DND-41 (cell line): ENCODE data around the gene CPLX1.

Experiments used
- CTCF ChIP-seq: IDR thresholded peaks from 2 replicates; pipeline ENCODE4 v1.5.1; 2012; ENCODE audit warnings: borderline replicate concordance, low read length, moderate library complexity, mild to moderate bottlenecking; ENCODE audit not compliant: poor library complexity, severe bottlenecking; ENCODE audit errors: extremely low read depth
- EZH2 ChIP-seq: IDR thresholded peaks from 3 replicates; pipeline ENCODE4 v1.6.1; 2012; ENCODE audit warnings: borderline replicate concordance, low read depth, mild to moderate bottlenecking, moderate library complexity, low read length, inconsistent platforms; ENCODE audit not compliant: severe bottlenecking

- TF ChIP-seq CTCF (no peak), EZH2 (no peak)
Observed at GRCh38 chr4:766559-767283, 59.2 kb downstream of the CPLX1 start.
